ENCODE results near the gene RBPMS2.

The RBPMS2 gene

GRCh38 chr15:64699751-64700388 lies 75.5 kb downstream of the RBPMS2 start:
- Histone ChIP-seq H3K9ac (ENCODE audit: low read depth, low read length) (peak overlapping the region; percentile 81; the same call in 1 of the 2 replicates), H3K79me2 (ENCODE audit: insufficient read depth, low read length) (peaks cover 75% of the 10 kb centered on the region), H3K9me3 (ENCODE audit: insufficient read depth, low read length, severe bottlenecking) (no peaks in the 10 kb centered on the region), H3K4me1 (ENCODE audit: insufficient read depth, low read length) (peaks cover 43% of the 10 kb centered on the region), H3K4me3 (ENCODE audit: low read depth in 1 of 2, low read length in 2 of 2) (peak overlapping the region in 1 of 2 experiments; percentile 33; a peak in 2 of 4 replicates), H3K27me3 (ENCODE audit: insufficient read depth, low read length, poor library complexity) (no peaks in the 10 kb centered on the region), H2AFZ (ENCODE audit: low read depth, low read length) (no peak overlapping the region), H4K20me1 (ENCODE audit: insufficient read depth, low read length) (peaks cover 30% of the 10 kb centered on the region), H3K36me3 (ENCODE audit: insufficient read depth, low read length) (peaks cover 14% of the 10 kb centered on the region), H3K4me2 (ENCODE audit: insufficient read depth, low read length) (peak overlapping the region; percentile 65), H3K27ac (ENCODE audit: low read length) (0 out of 2 replicates have a peak overlapping the region, but pooled peaks have one; percentile 4)
- ATAC-seq (ENCODE audit: insufficient read depth, low read depth), result no peak
- no peak for DNase-seq
- TF ChIP-seq CTCF (IDR thresholded peaks at IDR 0.05; ENCODE audit: borderline replicate concordance, extremely low read depth, low read length, poor library complexity, severe bottlenecking) (no peak), EZH2 (IDR thresholded peaks at IDR 0.05; ENCODE audit: borderline replicate concordance, low read depth, low read length, severe bottlenecking) (no peak)

- Histone ChIP-seq H3K4me3 (ENCODE audit: low read depth in 1 of 2, low read length in 2 of 2) (no peak overlapping the region), H3K9ac (ENCODE audit: low read depth, low read length) (no peak overlapping the region), H3K27me3 (ENCODE audit: insufficient read depth, low read length, poor library complexity) (no peaks in the 10 kb centered on the region), H4K20me1 (ENCODE audit: insufficient read depth, low read length) (peaks cover 33% of the 10 kb centered on the region), H3K79me2 (ENCODE audit: insufficient read depth, low read length) (peaks cover 82% of the 10 kb centered on the region), H3K27ac (ENCODE audit: low read length) (no peak overlapping the region), H2AFZ (ENCODE audit: low read depth, low read length) (no peak overlapping the region), H3K4me1 (ENCODE audit: insufficient read depth, low read length) (peaks cover 42% of the 10 kb centered on the region), H3K36me3 (ENCODE audit: insufficient read depth, low read length) (peaks cover 14% of the 10 kb centered on the region), H3K9me3 (ENCODE audit: insufficient read depth, low read length, severe bottlenecking) (no peaks in the 10 kb centered on the region), H3K4me2 (ENCODE audit: insufficient read depth, low read length) (no peak overlapping the region)
- ATAC-seq (ENCODE audit: insufficient read depth, low read depth), result no peak
- DNase-seq, result no peak
- TF ChIP-seq EZH2 (IDR thresholded peaks at IDR 0.05; ENCODE audit: borderline replicate concordance, low read depth, low read length, severe bottlenecking) (no peak), CTCF (IDR thresholded peaks at IDR 0.05; ENCODE audit: borderline replicate concordance, extremely low read depth, low read length, poor library complexity, severe bottlenecking) (no peak)
Observed at GRCh38 chr15:64698823-64699222, 76.6 kb downstream of the RBPMS2 start.

DNA sequence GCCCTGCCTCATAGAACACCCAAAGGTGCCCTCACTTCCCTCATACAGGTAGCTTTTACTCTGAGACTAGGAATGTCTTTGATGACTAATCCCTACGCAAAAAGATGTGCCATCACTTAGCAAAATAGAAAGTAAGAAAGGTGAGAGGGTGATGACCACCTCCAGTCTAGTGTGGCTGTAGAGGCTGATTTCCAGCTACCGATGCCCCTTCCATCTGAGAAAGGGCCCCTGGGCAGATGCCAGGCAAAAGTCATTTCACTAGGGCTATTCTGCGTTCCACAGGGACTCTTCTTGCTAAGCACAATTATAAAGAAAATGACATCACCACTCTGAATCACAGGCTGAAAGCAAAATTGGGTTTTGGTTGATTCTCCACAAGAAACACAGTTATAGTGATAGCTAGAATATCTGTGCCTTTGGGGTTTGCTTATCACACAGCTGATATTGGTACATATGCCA lies 77.4 kb downstream of the RBPMS2 start:
- H3K27ac ChIP-seq (ENCODE audit: low read length), result no peak overlapping the region

More for the DNA sequence above, 77.4 kb downstream of the RBPMS2 start:
- no peak for DNase-seq
- H3K9me3 ChIP-seq (ENCODE audit: insufficient read depth, low read length, severe bottlenecking), result no peaks in the 10 kb centered on the region
- H3K4me3 ChIP-seq (ENCODE audit: low read depth in 1 of 2, low read length in 2 of 2), result no peak overlapping the region
- H3K9ac ChIP-seq (ENCODE audit: low read depth, low read length), result no peak overlapping the region
- peaks cover 19% of the 10 kb centered on the region for H3K36me3 ChIP-seq (ENCODE audit: insufficient read depth, low read length)
- ATAC-seq (ENCODE audit: insufficient read depth, low read depth), result no peak
- H3K27me3 ChIP-seq (ENCODE audit: insufficient read depth, low read length, poor library complexity), result no peaks in the 10 kb centered on the region
- no peak overlapping the region for H2AFZ ChIP-seq (ENCODE audit: low read depth, low read length)
- TF ChIP-seq EZH2 (IDR thresholded peaks at IDR 0.05; ENCODE audit: borderline replicate concordance, low read depth, low read length, severe bottlenecking) (no peak), CTCF (IDR thresholded peaks at IDR 0.05; ENCODE audit: borderline replicate concordance, extremely low read depth, low read length, poor library complexity, severe bottlenecking) (no peak)
- peaks cover 86% of the 10 kb centered on the region for H3K79me2 ChIP-seq (ENCODE audit: insufficient read depth, low read length)
- H4K20me1 ChIP-seq (ENCODE audit: insufficient read depth, low read length), result peaks cover 33% of the 10 kb centered on the region
- H3K4me1 ChIP-seq (ENCODE audit: insufficient read depth, low read length), result peaks cover 37% of the 10 kb centered on the region
- H3K4me2 ChIP-seq (ENCODE audit: insufficient read depth, low read length), result no peak overlapping the region

Measured in DND-41 (cell line).